Glutamatergic neuron (in vitro differentiated cells): ENCODE results near the gene USH2A. TPM values are rescaled to one million over a fixed set of nuclear protein-coding genes. Genes with fewer than 3 reads are reported as not detected.
A peak's percentile ranks its signal among the peaks of the same experiment; 100 is the strongest.

ENCODE experiments used
- DNase-seq: peaks from one replicate; pipeline ENCODE4 v3.0.0; 2022
- H3K27ac Mint-ChIP-seq: one replicate; pipeline ENCODE4 v1.8.0; 2020; ENCODE audit warnings: mild to moderate bottlenecking, mixed read lengths, inconsistent platforms; ENCODE audit not compliant: unreplicated experiment
- H3K27me3 Mint-ChIP-seq: one replicate; pipeline ENCODE4 v1.8.0; 2020; ENCODE audit warnings: mild to moderate bottlenecking, moderate library complexity, mixed read lengths, inconsistent platforms; ENCODE audit not compliant: unreplicated experiment
- H3K36me3 Mint-ChIP-seq: one replicate; pipeline ENCODE4 v1.8.0; 2020; ENCODE audit warnings: mild to moderate bottlenecking, mixed read lengths, inconsistent platforms; ENCODE audit not compliant: unreplicated experiment
- H3K4me1 Mint-ChIP-seq: one replicate; pipeline ENCODE4 v1.8.0; 2020; ENCODE audit warnings: mild to moderate bottlenecking, low read depth, mixed read lengths, inconsistent platforms; ENCODE audit not compliant: unreplicated experiment
- H3K4me3 Mint-ChIP-seq: one replicate; pipeline ENCODE4 v1.8.0; 2020; ENCODE audit warnings: mild to moderate bottlenecking, mixed read lengths, inconsistent platforms; ENCODE audit not compliant: unreplicated experiment
- H3K9me3 Mint-ChIP-seq: one replicate; pipeline ENCODE4 v1.8.0; 2020; ENCODE audit warnings: mild to moderate bottlenecking, moderate library complexity, mixed read lengths, inconsistent platforms; ENCODE audit not compliant: unreplicated experiment
- total RNA-seq: library from RNA; stranded (reverse); fragmentation: NEBNext Ultra II Directional; extraction: Animal tissue kit (Norgen Biotek cat#: 25700); gene quantifications from one replicate; pipeline ENCODE4 v1.2.1, GENCODE V29; 2021; ENCODE audit not compliant: unreplicated experiment
- TF ChIP-seq, protein P1 (sequence below): fragments of 200-600 bp; sonication (generic); IDR thresholded peaks from one replicate; pipeline ENCODE4 v1.5.0; 2021; ENCODE audit not compliant: partially characterized antibody, unreplicated experiment

USH2A gene
- total RNA-seq, 1 donor from 2014 or later = not detected

DNA sequence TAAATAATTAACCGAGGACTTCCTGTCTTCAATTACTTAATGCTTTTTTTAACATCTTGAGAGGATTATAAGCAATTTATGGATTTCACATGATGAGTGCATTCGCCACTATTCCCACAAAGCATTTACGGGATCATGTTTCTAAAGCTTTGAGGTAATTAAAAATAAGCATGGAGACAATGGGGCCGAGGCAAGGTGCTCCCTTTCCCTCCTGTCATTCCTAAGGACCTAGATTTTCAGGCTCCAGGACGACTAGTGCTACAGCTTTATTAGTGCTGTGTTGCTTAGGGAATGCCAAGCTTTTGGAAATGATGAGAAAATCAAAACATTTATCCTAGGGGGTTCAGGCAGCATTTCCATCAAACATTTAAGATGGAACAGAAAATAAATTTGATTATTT, 646.9 kb downstream of the USH2A start:
- Mint-ChIP-seq H3K4me3 (peak overlapping the region; percentile 22), H3K27ac (peak overlapping the region; percentile 19), H3K27me3 (peaks cover 3% of the 10 kb centered on the region), H3K4me1 (peaks cover 24% of the 10 kb centered on the region), H3K36me3 (no peaks in the 10 kb centered on the region), H3K9me3 (peaks cover 1% of the 10 kb centered on the region)
- DNase-seq = no peak
- TF ChIP-seq, protein P1, sequence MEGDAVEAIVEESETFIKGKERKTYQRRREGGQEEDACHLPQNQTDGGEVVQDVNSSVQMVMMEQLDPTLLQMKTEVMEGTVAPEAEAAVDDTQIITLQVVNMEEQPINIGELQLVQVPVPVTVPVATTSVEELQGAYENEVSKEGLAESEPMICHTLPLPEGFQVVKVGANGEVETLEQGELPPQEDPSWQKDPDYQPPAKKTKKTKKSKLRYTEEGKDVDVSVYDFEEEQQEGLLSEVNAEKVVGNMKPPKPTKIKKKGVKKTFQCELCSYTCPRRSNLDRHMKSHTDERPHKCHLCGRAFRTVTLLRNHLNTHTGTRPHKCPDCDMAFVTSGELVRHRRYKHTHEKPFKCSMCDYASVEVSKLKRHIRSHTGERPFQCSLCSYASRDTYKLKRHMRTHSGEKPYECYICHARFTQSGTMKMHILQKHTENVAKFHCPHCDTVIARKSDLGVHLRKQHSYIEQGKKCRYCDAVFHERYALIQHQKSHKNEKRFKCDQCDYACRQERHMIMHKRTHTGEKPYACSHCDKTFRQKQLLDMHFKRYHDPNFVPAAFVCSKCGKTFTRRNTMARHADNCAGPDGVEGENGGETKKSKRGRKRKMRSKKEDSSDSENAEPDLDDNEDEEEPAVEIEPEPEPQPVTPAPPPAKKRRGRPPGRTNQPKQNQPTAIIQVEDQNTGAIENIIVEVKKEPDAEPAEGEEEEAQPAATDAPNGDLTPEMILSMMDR = no peak

DNA sequence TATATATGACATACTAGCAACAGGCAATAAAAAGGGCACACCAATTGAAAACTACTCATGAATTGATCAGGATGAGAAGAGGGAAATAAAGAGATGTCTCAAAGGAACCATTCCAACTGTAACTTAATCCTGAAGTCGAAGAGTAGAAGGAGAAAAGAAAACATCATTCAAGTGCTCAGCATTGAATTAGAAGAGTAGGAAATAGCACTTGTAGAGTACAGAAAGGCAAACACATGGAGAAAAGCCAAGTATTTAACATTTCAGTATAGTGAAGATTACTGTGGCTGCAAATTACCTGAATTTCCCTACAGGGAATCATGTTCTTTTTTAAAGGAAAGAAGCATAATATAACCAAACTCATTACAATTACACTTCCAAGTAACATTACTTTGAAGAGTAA, 651.1 kb downstream of the USH2A start:
- TF ChIP-seq, protein P1 = no peak
- no peak overlapping the region for H3K27ac Mint-ChIP-seq
- no peak for DNase-seq
- H3K4me3 Mint-ChIP-seq = no peak overlapping the region
- peaks cover 8% of the 10 kb centered on the region for H3K4me1 Mint-ChIP-seq
- no peaks in the 10 kb centered on the region for H3K27me3 Mint-ChIP-seq
- no peaks in the 10 kb centered on the region for H3K36me3 Mint-ChIP-seq
- H3K9me3 Mint-ChIP-seq = peaks cover 1% of the 10 kb centered on the region

DNA sequence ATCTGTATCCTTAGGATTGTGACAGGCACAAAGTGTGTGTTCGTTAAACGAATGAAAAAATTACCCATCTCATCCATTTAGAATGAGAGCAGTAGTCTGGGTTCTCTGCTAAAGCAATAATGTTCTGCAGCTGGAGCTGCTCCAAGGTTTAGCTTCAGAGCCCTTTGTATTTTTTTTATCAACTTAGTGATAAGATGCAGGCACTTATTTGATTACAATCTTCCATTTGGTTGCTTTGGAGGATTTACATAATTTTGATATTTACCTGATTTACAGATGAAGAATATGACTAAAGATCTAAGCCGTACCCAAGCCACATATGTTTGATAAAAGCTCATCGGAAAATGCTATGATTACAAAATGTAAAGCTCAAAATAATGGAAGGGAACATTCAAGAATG, 654.9 kb downstream of the USH2A start:
- peaks cover 1% of the 10 kb centered on the region for H3K9me3 Mint-ChIP-seq
- no peak overlapping the region for H3K4me3 Mint-ChIP-seq
- no peaks in the 10 kb centered on the region for H3K27me3 Mint-ChIP-seq
- no peak overlapping the region for H3K27ac Mint-ChIP-seq
- no peaks in the 10 kb centered on the region for H3K36me3 Mint-ChIP-seq
- no peak for DNase-seq
- TF ChIP-seq, protein P1 = no peak
- H3K4me1 Mint-ChIP-seq = no peaks in the 10 kb centered on the region

DNA sequence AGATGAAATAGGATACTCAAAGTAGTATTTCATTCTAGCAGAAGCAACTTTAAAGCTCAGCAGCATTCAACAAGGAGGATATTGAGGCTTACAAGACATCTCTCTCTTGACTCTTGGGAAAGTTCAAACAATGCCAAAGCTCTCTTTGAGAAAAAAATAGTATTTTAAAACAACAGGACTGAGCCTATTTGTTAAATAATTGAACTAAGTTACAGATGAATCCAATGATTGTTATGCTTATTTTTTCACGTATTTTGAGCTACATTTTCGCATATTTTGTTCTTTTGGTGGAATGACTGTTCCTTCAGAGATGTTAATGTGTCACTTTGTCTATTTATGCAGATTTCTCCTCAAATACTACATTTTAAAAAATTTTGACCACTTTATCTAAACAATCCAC, 655.5 kb downstream of the USH2A start:
- no peak for DNase-seq
- Mint-ChIP-seq H3K27ac (no peak overlapping the region), H3K36me3 (no peaks in the 10 kb centered on the region), H3K27me3 (no peaks in the 10 kb centered on the region), H3K4me1 (no peaks in the 10 kb centered on the region), H3K4me3 (no peak overlapping the region), H3K9me3 (peaks cover 1% of the 10 kb centered on the region)
- TF ChIP-seq, protein P1 = no peak

DNA sequence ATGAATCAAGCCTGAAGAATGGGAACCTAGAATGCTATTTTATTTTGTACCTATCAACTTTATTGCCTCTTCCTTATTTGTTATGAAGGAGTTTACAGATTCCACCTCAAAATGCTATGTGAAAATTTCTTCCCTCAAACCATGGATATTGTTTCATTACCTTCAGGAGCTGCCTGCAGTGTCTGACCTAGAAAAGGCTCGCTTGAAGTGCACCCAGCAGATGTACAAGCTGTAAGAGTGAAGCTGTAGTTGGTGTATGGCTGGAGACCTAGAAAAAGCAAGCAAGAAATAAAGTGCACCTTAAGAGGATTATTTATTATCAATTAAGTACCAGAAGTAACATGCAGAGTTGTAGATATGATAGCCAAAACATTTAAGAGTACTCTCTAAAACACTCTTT, 656.7 kb downstream of the USH2A start:
- Mint-ChIP-seq H3K36me3 (no peaks in the 10 kb centered on the region), H3K27ac (no peak overlapping the region), H3K27me3 (no peaks in the 10 kb centered on the region), H3K9me3 (no peaks in the 10 kb centered on the region), H3K4me3 (no peak overlapping the region), H3K4me1 (no peaks in the 10 kb centered on the region)
- DNase-seq = no peak
- TF ChIP-seq, protein P1 = no peak
